ENCODE measurements around the gene TRMT10B.
"Not testable (repeated sequence)": the region's sequence is repeated elsewhere in the genome, so short reads cannot be mapped to it uniquely, and the experiment has no call there.

Gene TRMT10B

DNA sequence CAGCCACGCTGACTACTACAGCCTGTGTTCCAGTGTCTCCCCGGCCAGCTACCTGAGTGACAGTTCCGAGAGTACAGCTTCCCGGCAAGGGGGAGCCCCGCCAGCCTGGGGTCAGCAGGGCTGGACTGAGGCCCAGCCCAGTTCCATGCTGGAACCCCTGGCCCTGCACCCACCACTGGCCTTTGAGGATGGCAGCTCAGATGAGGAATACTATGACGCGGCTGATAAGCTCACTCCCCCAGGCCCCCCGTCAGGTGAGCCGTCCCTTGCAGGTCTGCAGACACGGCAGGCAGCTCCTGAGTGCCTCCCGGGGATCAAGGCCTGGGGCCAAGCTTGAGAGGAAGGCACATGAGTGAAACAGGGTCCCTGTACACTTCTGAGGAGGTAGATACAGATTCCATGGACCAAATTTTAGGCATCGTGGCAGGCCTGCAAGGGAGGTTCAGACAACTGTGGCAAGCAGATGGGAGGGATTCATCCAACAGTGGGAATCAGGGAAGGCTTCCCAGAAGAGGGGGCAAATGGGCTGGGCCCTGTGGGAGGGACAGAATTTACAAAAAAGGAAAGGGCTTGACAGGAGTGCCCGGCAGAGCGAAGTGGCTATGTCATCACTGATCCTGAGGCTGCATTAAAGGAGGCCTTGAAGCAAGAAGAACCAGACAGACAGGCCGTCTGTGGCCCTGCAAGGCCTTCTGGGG, 12.8 kb upstream of the TRMT10B start:
- H3K27ac Mint-ChIP-seq: no peak overlapping the region
- no peaks in the 10 kb centered on the region for H3K9me3 Mint-ChIP-seq
- H3K27me3 Mint-ChIP-seq: no peaks in the 10 kb centered on the region
- no peak for ATAC-seq
- no peaks in the 10 kb centered on the region for H3K4me1 Mint-ChIP-seq
- H3K36me3 Mint-ChIP-seq: no peaks in the 10 kb centered on the region
- no peak overlapping the region for H3K4me3 Mint-ChIP-seq

DNA sequence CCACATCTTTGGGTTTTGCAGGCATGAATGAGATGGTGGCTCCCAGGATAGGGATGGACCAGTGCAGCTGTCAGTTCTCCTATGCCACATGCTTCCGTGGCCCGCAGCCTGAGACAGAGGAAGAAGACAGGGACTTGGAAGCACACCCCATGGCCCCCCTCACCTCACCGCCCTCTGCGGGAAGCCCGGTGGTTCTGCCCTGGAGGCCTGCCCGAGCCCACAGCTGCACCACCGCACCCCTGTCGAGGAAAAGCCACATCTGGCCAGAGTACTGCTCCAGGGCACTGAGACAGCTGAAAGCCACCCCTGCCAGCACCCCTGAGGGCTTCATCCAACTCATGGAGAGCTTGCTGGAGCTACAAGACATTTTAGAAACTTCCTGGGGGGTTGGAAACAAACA, 7.6 kb upstream of the TRMT10B start:
- Mint-ChIP-seq H3K27ac (no peak overlapping the region), H3K9me3 (no peaks in the 10 kb centered on the region), H3K4me3 (no peak overlapping the region), H3K27me3 (no peaks in the 10 kb centered on the region), H3K4me1 (no peaks in the 10 kb centered on the region), H3K36me3 (no peaks in the 10 kb centered on the region)
- no peak for ATAC-seq

DNA sequence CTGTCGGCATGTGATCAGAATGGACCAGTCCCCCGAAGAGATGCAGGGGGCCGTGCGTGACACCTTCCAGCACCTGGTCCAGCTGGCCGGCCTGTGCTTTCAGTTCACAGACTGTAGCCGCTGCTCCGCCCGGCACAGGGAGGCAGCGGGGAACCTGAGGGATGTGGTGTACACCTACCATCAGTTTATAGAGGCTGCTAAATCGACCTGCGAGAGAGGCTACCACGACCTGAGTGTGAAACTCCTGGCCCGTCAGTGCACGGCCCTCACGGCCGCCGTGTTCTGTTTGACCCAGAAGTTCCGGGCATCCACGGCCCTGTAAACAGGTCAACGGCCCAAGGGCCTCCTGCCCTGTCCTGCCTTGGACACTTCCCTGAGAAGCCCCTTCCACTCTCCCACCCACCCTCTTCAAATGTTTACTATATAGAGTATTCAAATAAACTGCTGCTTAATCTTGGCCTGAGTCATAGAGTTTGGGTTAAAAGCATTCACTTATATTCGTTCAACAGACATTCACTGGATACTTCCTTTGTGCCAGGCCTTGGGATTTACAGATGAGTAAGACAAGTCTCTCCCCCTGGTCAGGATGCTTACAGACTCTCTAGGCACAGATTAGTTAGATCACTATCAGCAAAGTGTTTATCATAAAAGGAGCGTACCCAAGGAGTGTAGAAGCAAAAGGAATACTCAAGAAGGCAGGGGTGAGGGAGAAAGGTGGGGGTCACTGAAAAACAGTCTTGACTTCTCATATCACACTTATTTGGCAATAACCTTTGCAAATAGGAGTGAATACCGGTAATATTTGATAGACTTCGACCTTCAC, 6.9 kb upstream of the TRMT10B start:
- Mint-ChIP-seq H3K27ac (no peak overlapping the region), H3K9me3 (no peaks in the 10 kb centered on the region), H3K27me3 (no peaks in the 10 kb centered on the region), H3K36me3 (no peaks in the 10 kb centered on the region), H3K4me1 (no peaks in the 10 kb centered on the region), H3K4me3 (no peak overlapping the region)
- ATAC-seq: no peak

DNA sequence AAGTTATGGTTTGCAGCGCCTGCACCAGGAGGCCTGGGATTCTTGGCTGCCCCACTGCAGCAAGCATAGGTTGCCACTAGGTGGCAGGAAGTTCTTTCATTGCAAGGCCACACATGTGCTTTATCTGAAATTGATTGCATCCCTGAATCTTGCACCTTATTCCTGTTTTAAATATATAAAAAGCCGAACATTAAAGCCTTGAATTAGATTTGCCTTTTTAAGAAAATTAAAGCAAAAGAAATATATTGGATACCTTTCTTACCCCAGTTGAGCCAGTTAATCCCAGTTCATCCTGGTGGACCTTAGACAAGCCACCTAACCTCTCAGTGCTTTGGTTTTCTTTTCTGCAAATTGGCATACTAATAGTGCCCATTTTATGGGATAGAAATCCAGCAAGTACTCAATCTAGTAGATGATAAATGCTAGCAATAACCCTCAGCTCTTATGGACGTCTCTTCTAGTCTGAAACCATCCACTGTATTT, 6.3 kb upstream of the TRMT10B start:
- H3K9me3 Mint-ChIP-seq: no peaks in the 10 kb centered on the region
- no peak overlapping the region for H3K27ac Mint-ChIP-seq
- no peaks in the 10 kb centered on the region for H3K4me1 Mint-ChIP-seq

DNA sequence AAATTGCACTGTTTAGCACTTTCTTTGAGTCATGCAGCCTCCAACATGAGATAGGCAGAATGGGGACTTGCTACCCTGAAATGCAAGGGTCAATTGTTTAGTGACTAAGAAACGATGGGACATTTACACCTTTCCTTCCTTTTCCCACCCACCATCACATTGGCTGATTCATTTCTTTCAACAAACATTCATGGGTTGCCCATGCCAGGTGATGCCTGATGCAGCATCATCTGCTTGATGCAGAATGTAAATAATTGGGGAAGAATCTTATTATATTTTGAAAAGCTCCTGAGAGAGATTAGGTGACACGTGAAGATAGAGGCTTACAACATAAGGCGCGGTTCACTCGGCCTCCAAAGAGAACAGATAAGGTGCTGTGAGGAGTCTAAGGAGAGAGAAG, 4.5 kb upstream of the TRMT10B start:
- Mint-ChIP-seq H3K27me3 (no peaks in the 10 kb centered on the region), H3K9me3 (no peaks in the 10 kb centered on the region), H3K4me3 (no peak overlapping the region), H3K4me1 (peaks cover 4% of the 10 kb centered on the region), H3K27ac (no peak overlapping the region), H3K36me3 (no peaks in the 10 kb centered on the region)
- no peak for ATAC-seq

More for the DNA sequence above, 6.3 kb upstream of the TRMT10B start:
- H3K36me3 Mint-ChIP-seq: no peaks in the 10 kb centered on the region
- H3K4me3 Mint-ChIP-seq: no peak overlapping the region
- peak; percentile 76 for ATAC-seq
- no peaks in the 10 kb centered on the region for H3K27me3 Mint-ChIP-seq

DNA sequence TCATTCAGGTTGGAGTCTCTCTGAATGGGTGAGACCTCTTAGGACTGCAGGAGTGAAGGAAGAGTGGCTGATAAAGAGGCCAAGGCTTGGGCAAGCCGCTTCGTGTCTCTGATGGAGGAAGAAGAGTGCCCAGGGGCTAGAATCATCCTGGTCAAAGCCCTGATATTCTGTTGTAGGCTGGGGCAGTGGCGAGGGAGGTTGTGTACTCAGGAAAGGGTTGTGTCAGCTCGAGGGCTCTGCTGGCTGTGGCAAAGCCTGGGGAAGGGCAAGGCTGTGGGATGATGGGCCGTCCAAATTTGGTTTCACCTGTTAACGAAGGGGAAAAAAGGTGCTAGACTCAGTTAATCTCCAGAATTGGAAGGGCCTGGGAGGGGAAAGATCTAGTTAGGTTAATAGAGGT, 2.4 kb upstream of the TRMT10B start:
- Mint-ChIP-seq H3K4me1 (peaks cover 22% of the 10 kb centered on the region), H3K9me3 (no peaks in the 10 kb centered on the region), H3K4me3 (no peak overlapping the region), H3K27ac (no peak overlapping the region), H3K36me3 (no peaks in the 10 kb centered on the region), H3K27me3 (no peaks in the 10 kb centered on the region)
- ATAC-seq: no peak

DNA sequence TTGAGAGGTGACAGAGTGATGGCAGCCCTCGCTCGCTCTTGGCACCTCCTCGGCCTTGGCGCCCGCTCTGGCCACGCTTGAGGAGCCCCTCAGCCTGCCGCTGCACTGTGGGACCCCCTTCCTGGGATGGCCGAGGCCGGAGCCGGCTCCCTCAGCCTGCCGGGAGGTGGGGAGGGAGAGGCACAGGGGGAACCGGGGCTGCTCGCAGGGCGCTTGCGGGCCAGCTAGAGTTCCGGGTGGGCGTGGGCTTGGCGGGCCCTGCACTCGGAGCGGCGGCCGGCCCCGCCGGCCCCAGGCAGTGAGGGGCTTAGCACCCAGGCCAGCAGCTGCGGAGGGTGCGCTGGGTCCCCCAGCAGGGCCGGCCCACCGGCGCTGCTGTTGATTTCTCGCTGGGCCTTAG, 1.9 kb upstream of the TRMT10B start:
- H3K4me3 Mint-ChIP-seq, H3K27me3 Mint-ChIP-seq, ATAC-seq, H3K9me3 Mint-ChIP-seq, H3K36me3 Mint-ChIP-seq, H3K27ac Mint-ChIP-seq: not testable (repeated sequence)
- peaks cover 24% of the 10 kb centered on the region for H3K4me1 Mint-ChIP-seq

DNA sequence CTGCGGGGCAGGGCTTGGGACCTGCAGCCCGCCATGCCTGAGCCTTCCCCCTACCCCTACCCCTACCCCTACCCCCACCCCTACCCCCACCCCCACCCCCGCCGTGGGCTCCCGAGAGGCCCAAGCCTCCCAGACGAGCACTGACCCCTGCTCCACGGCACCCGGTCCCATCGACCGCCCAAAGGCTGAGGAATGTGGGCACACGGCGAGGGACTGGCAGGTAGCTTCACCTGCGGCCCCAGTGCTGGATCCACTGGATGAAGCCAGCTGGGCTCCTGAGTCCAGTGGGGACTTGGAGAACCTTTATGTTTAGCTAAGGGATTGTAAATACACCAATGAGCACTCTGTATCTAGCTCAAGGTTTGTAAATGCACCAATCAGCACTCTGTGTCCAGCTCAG, 1.5 kb upstream of the TRMT10B start:
- H3K27ac Mint-ChIP-seq, H3K27me3 Mint-ChIP-seq: not testable (repeated sequence)
- H3K4me1 Mint-ChIP-seq: peaks cover 24% of the 10 kb centered on the region

DNA sequence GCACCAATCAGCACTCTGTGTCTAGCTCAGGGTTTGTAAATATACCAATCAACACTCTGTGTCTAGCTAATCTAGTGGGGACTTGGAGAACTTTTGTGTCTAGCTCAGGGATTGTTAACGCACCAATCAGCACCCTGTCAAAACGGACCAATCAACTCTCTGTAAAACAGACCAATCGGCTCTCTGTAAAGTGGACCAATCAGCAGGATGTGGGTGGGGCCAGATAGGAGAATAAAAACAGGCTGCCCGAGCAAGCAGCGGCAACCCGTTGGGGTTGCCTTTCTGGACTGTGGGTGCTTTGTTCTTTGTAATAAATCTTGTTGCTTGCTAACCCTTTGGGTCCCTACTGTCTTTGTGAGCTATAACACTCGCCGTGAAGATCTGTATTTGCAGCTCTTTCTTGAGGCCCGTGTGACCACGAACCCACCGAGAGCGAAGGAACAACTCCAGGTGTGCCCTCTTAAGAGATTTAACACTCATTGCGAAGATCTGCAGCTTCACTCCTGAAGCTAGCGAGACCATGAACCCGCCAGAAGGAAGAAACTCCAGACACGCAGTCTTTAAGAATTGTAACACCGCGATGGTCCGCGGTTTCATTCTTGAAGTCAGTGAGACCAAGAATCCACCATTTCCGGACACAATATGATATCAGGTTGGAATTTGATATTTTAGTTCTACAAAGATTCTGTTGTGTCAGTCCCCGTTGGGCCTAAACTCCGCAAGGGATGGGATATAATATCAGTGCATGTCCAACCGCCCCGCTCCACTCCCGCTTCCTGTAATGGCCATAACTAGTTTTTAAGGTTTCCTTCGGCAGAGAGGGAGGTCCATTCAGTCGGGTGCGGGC, 740 bp upstream of the TRMT10B start:
- no peaks in the 10 kb centered on the region for H3K36me3 Mint-ChIP-seq
- H3K27ac Mint-ChIP-seq: peak overlapping the region; percentile 97
- no peaks in the 10 kb centered on the region for H3K27me3 Mint-ChIP-seq
- ATAC-seq: no peak
- peaks cover 24% of the 10 kb centered on the region for H3K4me1 Mint-ChIP-seq
- peak overlapping the region; percentile 94 for H3K4me3 Mint-ChIP-seq
- H3K9me3 Mint-ChIP-seq: no peaks in the 10 kb centered on the region

More for the DNA sequence above, 1.5 kb upstream of the TRMT10B start:
- not testable (repeated sequence) for H3K4me3 Mint-ChIP-seq, H3K9me3 Mint-ChIP-seq, H3K36me3 Mint-ChIP-seq, ATAC-seq

DNA sequence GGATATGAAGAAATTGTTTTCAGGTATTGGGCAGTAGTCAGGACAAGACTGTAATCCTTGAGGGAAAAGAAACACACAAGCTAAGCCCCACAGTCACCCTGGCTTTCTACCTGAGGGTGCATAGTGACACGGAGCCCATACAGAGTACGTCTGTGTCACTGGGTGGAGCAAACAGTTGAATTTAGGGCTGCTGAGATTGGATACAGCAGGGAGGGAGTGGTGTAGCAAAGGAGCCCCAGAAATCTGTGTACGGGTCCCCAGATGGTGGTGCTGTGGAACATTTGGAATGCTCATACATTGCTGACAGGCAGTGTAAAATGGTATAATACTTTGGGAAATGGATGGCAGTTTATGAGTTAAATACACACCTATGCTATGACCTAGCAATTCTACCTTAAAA, 5.1 kb downstream of the TRMT10B start:
- Mint-ChIP-seq H3K4me3 (no peak overlapping the region), H3K27ac (peak overlapping the region; percentile 11), H3K27me3 (no peaks in the 10 kb centered on the region), H3K4me1 (peaks cover 24% of the 10 kb centered on the region), H3K9me3 (no peaks in the 10 kb centered on the region), H3K36me3 (peaks cover 17% of the 10 kb centered on the region)
- no peak for ATAC-seq

DNA sequence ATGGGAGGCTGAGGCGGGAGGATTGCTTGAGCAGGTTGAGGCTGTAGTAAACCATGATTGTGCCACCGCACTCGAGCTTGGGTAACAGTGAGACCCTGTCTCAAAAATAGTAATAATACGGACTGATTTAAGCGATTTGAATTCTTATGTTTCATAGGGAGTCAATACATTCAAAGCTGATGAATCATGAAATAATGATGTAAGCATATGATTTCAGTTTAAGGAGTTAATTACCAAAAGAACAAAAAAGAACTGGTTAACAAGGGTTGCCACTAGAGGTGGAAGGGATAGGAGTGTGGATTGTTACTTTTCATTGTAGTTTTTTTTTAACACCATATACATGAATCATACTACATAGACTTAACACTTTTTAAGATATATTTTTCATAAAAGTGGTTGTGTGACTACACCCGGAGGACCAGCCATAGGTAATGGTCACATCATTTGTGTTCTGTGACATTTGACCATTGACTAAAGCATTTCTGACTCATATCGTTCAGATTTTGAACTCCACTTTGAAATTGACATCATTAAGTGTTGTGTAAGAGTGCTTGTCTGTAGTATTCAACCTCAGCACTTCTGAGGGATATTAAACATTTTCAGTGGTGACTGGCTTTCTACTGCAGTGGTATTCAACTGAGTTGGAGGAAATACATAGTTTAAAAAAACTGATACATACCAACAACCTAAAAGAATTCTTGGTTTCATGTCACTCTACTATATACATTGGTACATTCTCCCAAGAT, 7.0 kb downstream of the TRMT10B start:
- Mint-ChIP-seq H3K27me3 (no peaks in the 10 kb centered on the region), H3K36me3 (peaks cover 33% of the 10 kb centered on the region), H3K9me3 (no peaks in the 10 kb centered on the region), H3K4me1 (peaks cover 8% of the 10 kb centered on the region), H3K4me3 (no peak overlapping the region), H3K27ac (no peak overlapping the region)
- no peak for ATAC-seq

DNA sequence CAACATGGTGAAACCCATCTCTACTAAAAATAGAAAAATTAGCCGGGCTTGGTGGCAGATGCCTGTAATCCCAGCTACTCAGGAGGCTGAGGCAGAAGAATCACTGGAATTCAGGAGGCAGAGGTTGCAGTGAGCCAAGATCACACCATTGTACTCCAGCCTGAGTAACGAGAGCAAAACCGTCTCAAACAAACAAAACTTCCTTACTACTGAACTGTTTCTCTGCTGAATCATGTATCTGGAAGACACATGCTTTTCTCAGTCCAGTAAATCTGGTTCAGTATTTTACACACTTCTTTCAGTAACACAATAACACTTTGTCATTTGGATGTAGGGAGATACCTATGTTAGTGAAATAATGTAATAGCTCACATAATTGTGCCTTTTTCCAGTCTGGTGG, 7.9 kb downstream of the TRMT10B start:
- Mint-ChIP-seq H3K9me3 (no peaks in the 10 kb centered on the region), H3K27ac (no peak overlapping the region), H3K4me3 (no peak overlapping the region), H3K27me3 (no peaks in the 10 kb centered on the region), H3K4me1 (no peaks in the 10 kb centered on the region), H3K36me3 (peaks cover 38% of the 10 kb centered on the region)
- no peak for ATAC-seq

DNA sequence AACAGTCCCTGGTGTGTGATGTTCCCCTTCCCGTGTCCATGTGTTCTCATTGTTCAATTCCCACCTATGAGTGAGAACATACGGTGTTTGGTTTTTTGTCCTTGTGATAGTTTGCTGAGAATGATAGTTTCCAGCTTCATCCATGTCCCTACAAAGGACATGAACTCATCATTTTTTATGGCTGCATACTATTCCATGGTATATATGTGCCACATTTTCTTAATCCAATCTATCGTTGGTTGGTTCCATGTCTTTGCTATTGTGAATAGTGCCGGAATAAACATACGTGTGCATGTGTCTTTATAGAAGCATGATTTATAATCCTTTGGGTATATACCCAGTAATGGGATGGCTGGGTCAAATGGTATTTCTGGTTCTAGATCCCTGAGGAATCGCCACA, 11.7 kb downstream of the TRMT10B start:
- not testable (repeated sequence) for H3K4me1 Mint-ChIP-seq, H3K4me3 Mint-ChIP-seq, H3K27ac Mint-ChIP-seq, ATAC-seq, H3K27me3 Mint-ChIP-seq, H3K9me3 Mint-ChIP-seq
- H3K36me3 Mint-ChIP-seq: peaks cover 46% of the 10 kb centered on the region

DNA sequence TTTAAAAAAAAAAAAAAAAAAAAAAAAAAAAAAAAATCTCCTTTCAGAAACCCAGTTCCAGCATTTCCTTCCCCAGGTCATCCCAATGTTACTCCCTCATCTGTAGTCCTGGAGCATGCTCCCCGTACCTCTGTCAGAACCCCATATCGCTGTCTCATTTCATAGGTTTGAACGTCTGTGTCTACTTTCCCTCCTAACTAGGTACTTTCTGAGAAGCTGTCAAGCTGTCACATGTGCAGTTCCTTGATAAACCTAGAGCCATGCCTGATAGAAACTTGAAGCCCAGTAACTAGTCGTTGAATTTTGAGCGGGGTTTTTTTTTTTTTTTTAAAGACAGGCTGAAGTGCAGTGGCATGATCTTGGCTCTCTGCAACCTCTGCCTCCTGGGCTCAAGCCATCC, 15.7 kb downstream of the TRMT10B start:
- no peaks in the 10 kb centered on the region for H3K4me1 Mint-ChIP-seq
- H3K36me3 Mint-ChIP-seq: peaks cover 37% of the 10 kb centered on the region
- no peaks in the 10 kb centered on the region for H3K27me3 Mint-ChIP-seq
- no peak overlapping the region for H3K27ac Mint-ChIP-seq
- ATAC-seq: no peak
- H3K9me3 Mint-ChIP-seq: no peaks in the 10 kb centered on the region
- H3K4me3 Mint-ChIP-seq: no peak overlapping the region

DNA sequence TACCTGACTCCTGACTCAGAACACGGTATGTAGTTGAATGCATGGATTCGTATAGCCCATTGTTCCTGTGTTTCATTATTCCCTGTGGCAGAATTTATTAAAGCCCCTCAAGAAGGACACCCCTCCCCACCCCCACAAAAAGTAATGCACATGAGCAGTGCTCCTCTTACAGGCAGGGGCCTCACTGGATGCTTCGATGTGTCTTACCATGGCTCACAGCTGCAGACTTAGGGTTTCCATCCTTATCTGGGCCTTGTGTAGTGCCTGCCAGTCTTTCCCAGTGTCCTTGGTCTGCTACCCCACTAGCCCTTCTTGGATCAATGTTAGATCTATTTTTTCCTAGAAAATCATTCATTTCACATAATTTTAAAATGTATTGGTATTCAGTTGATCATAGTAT, 16.4 kb downstream of the TRMT10B start:
- Mint-ChIP-seq H3K27me3 (no peaks in the 10 kb centered on the region), H3K4me1 (no peaks in the 10 kb centered on the region), H3K9me3 (no peaks in the 10 kb centered on the region), H3K4me3 (no peak overlapping the region), H3K27ac (no peak overlapping the region), H3K36me3 (peaks cover 31% of the 10 kb centered on the region)
- no peak for ATAC-seq

All from stimulated activated memory B cell treated with anti-CD40 and anti-IgM and Interleukin-4, amounts not matched to agents 10 μg/mL and 1 μg/mL and 100 μg/mL, for 72 hours (primary cell).